Lung microvascular endothelial cell (primary cell): ENCODE measurements around the gene MTERF1. TPM values are rescaled to one million over a fixed set of nuclear protein-coding genes. Genes with fewer than 3 reads are reported as not detected.
A peak's percentile ranks its signal among the peaks of the same experiment; 100 is the strongest.
"Not testable (repeated sequence)": the region's sequence is repeated elsewhere in the genome, so short reads cannot be mapped to it uniquely, and the experiment has no call there.

Source experiments
- DNase-seq, 2 donors: peaks; one replicate each; pipeline versions ENCODE4 v3.0.0 to v3.0.0-alpha.2; 2010; ENCODE audit warnings: low read depth in 2 of 2
- total RNA-seq: library from RNA; depleted of rRNA; stranded (reverse); fragments of >200 nt; gene quantifications from 2 replicates; pipeline ENCODE4 v1.2.1, GENCODE V29; 2014

The MTERF1 gene
- total RNA-seq, 1 donor from 2014 or later: 6.2 TPM

GRCh38 chr7:91883676-91884362 lies 3.3 kb upstream of the MTERF1 start:
- DNase-seq: no peak

DNA sequence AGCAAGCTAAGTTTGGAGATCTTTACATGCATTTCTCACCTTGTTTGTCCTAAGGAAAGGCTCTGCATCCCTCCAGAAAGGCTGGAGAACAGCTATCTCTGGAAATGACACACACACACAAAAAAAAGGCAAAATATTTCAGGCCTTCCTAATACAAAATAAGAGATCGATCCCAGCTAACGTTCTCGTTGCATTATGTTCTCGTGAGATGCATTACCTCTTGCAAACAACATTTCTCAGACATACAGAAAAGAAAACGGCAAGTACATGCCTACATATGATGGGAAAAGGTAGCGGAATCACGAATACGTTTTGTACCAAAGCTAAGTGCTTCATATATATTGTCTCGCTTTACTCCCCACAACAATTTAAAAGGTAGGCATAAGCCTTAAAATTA lies 488 bp downstream of the MTERF1 start:
- peak in 1 of 2 donors; percentile 1 for DNase-seq

- DNase-seq: no peak
Observed at GRCh38 chr7:91876391-91877133, 3.9 kb downstream of the MTERF1 start.

DNA sequence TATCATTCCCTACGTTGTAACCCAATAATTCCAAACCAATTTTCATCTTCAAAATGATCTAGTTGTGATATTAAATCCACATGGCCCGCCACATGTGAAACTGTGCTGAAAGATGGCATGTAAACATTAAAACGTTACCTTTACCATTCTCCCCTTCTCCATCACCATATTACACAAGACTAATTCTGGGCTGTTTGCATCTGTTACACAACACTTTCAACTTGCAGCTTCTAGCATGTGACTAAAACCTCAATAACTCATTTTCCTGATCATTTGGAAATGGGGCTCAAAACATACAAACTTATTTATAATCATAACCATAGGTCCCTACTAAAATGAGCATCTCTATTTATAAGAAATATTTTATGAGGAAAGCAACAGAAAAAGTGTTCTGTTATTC lies 4.7 kb downstream of the MTERF1 start:
- no peak for DNase-seq

DNA sequence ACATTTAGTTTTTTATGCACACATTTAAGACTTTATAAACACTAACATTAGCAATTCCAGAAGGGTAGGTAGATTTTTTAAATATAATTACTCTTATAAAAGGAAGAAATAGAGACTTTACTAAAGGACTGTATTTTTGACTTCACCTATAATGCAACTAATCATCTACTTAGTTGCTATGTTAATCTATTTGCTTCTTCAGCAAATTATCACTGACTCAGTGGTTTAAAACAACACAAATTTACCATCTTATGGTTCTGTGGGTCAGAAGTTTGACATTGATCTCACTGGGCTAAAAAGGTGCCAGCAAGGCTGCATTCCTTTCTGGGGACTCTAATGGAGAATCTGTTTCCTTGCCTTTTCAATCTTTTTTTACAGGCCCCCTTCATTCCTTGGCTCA lies 7.6 kb downstream of the MTERF1 start:
- DNase-seq: no peak

GRCh38 chr7:91872069-91872468 lies 8.4 kb downstream of the MTERF1 start:
- DNase-seq: no peak

- DNase-seq: no peak
Observed at GRCh38 chr7:91869661-91870060, 10.8 kb downstream of the MTERF1 start.

GRCh38 chr7:91866599-91867148 lies 13.8 kb downstream of the MTERF1 start:
- no peak for DNase-seq

DNA sequence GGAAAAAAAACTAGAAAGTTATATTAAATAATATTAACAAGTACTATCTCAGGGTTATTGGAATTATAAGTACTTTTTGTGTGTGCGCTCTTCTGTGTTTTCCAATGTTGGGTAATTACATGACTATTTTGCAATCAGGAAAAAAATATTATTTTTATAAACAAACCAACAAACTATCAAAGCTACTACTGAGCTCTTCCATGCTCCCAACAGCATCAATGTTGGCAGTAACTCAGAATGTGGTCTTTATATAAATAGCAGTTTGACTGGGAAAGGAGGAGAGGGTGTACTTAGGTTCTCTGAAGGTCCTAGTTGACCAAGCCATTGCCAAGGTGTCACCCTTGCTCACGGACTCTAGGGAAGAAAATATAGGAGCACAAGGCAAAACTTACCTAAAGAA lies 15.0 kb downstream of the MTERF1 start:
- no peak for DNase-seq

DNA sequence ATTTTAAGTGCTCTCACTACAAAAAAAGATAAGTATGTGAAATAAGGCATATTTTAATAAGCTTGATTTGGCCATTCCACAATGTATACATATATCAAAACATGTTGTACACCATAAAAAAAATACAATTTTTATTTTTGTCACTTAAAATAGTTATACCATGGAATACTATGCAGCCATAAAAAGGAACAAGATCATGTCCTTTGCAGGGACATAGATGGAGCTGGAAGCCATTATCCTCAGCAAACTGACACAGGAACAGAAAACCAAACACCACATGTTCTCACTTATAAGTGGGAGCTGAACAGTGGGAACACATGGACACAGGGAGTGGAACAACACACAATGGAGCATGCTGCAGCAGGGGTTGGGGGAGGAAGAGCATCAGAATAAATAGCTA lies 15.9 kb downstream of the MTERF1 start:
- DNase-seq: not testable (repeated sequence)

DNA sequence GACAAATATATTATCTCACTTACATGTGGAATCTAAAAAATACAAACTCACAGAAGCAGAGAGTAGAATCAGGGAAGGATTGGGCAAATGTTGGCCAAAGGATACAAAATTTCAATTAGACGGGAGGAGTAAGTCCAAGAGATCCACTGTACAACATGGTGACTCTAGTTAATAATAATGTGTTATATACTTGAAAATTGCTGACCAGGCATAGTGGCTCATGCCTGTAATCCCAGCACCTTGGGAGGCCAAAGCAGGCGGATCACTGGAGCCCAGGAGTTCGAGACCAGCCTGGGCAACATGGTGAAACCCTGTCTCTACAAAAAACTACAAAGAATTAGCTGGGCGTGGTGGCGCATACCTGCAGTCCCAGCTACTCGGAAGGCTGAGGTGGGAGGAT lies 16.4 kb downstream of the MTERF1 start:
- no peak for DNase-seq

DNA sequence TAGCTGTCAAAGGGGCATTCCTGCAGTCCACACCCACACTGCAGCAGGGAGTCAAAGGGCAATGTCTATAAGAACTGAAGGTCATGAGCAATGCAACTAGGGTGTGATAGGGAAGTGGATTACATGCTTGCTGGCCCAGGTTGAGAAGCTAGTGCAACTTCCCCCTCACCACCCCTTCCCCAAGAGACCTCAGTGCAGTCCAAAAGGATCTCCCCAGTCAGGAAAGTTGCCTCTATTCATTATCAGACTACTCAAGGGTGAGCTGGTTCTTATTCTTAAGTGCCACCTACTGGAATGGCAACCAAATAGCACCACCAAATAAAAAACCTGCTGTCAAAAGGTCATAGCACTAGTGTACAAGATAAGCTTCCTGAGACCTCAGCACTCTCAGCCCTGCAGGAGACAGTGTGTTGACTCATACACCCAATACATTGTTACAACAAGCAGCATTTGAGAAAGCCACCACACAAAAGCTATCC lies 28.2 kb downstream of the MTERF1 start:
- peak in 1 of 2 donors; percentile 62 for DNase-seq

DNA sequence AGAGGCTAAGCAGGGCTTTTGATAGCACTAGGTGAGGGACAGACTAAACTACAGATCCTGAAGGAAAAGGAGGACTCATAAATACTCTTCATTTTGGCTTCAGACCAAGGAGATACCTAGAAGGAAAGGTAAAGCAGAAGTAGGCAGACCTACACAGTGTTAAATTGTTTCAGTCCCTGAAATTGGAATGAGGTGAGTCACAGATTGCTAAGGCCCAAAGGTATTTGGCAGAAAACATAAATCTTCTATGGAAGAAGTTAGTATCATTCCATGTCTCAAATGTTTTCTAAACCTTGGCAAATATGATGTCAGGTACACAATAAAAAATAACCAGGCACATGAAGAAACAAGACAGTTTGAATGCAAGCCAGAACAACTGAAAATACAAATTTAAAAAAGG lies 30.0 kb downstream of the MTERF1 start:
- no peak for DNase-seq

DNA sequence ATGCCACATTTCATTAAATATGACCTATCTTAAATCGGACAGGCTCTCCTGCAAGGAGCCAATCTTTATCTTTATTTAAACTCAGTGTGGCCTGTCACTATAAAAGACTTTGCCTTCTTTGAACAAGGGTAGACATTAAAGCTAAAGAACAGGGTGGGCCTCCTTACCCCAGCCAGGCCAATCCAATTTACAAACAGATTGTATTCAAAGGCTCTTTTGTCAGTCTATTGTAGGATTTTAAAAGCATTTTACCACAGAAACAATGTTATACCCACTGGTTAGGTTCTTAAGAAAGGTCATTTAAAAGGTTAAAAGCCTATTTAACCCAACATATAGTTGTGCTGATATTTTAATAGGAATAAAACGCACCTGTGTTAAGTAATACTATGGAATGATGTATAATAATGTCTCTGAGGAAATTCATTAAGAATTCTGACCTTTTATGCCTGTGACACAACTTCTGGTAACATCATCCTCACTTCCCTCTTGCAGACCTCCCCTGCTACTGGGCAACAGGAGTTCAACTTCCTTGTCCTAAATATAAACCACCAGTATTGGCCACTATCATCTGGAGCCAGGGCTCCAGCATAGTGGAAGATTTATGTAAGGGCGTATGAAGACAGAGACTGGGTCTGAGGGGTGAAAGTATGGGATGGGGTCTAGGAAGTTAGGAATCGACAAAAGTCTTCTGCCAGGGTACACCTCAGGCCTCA lies 32.5 kb downstream of the MTERF1 start:
- no peak for DNase-seq

- DNase-seq: no peak
Observed at GRCh38 chr7:91847231-91847630, 33.3 kb downstream of the MTERF1 start.

GRCh38 chr7:91846436-91846835 lies 34.1 kb downstream of the MTERF1 start:
- no peak for DNase-seq

DNA sequence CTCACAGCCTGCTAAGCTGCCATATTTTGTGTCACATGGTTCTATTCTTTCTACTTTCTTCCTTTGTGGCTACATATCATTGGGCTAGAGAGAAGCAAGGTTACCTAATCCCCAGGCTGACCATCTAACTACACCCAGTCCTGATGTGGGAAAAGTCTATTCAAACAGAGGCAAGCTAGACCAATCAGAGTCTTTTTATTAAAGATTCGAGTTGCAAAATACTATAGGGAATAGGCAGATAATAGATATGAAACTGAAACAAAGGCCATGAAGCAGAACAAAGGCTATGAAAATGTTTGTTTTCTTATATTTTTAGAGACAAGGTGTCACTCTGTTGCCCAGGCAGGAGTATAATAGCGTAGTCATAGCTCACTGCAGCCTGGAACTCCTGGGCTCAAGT lies 36.7 kb downstream of the MTERF1 start:
- no peak for DNase-seq

- no peak for DNase-seq
Observed at GRCh38 chr7:91838439-91838838, 42.1 kb downstream of the MTERF1 start.

DNA sequence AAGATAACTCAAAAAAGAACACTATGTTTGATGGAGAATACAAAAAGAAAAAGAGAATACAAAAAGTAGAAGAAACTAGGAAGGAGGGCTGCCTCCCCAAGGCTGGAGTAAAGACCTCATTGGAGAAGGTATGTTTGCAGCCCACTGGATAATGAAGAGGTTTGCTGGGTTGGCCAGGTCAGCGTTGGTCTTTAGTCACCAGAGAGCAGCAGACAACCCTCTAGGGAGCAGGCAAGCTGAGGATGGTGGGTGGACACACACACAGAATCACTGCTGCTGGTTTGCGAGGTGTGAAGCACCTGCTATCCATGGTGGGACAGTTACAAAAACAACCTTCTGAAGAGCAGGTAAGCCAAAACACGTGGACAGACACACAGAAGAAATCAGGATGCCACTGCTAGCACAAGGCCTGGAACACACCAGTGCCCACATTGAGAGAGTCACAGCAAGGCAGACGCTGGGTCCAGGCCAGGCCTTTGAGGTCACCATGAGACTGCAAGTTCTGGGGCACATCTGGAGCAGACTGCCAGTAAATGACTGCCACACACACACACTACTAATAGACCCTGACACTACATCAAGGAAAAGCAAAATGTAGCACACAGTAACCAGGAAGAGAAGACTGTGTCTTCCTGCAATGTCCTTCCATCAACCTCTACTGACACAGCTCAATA lies 43.0 kb downstream of the MTERF1 start:
- DNase-seq: no peak

DNA sequence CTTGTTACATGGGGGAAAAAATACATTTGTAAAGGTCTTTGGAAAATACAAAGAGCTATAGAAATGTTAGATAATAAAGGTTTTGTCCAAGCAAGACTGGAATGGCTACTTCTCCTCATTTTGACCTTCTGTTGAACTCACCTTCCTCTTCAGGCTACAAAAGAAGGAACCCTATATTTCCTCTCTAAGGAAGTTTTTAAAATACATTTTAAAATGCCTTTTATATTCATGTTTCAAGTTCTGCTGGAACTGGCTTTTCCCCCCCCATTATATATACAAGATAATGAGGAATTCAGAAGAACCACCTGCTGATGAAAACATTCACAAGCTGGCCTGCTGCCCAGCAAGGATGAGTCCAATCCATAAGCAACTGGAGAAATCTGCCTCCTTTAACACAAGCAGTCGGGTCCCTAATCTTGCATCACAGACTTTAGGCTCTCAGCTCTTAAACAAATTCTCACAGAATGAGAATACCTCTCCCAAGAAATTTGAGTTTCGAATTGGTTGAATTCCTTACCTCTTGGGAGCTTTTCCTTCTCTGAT lies 44.6 kb downstream of the MTERF1 start:
- no peak for DNase-seq

DNA sequence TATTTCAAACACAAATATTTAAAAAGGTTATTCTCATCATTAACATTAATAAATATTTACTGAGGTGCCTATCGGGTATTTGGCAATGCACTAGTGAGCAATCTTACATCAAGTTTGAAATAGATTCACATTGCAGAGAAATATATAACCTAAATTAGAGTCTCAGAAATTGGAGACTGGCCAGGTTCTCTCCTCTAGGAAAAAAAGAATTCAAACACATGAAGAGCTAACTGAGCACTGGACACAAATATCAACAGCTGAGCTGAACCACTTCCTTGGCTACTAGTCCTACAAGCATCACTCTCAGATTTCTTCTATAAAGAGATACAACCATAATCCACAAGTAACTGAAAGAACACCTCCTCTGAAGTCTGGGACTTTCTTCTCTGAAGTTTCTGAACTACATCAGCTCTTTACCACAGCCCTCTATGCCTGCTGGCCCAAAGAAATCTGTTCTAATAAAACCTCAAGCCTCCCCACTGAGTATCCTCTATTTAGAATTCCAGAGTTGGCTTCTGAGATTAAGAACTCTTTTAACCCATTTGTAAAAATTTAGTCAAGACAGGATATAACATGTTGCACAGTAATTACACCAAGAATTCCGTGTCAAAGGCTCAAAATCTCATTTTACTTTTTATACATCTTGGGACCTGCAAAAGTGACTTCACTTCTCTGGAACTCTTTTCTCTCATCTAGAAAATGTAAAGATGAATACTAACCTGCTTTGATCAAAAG lies 45.2 kb downstream of the MTERF1 start:
- no peak for DNase-seq
